OCI-LY3 (cell line): ENCODE measurements around the gene FHOD3.

Experiments
- H2AFZ ChIP-seq: fragments of 200-600, 300-600 bp; shearing (Covaris generic); 2 replicates; pipeline ENCODE4 v1.6.0; 2014; ENCODE audit warnings: antibody characterized with exemption, low read depth, low read length
- H3K27ac ChIP-seq: fragments of 200-600, 300-600 bp; sonication (generic); 2 replicates; pipeline ENCODE4 v1.5.1; 2014; ENCODE audit warnings: mild to moderate bottlenecking, low read length, moderate library complexity, mixed read lengths
- H3K27me3 ChIP-seq: fragments of 200-600, 300-600 bp; sonication (generic); 2 replicates; pipeline ENCODE4 v1.6.1; 2014; ENCODE audit warnings: low read depth, low read length, mixed read lengths
- H3K36me3 ChIP-seq: fragments of 200-600, 300-600 bp; sonication (generic); replicated peaks from 2 replicates; pipeline ENCODE3; 2014; ENCODE audit warnings: low read depth, low read length, mixed read lengths
- H3K4me1 ChIP-seq: fragments of 300-600, 200-600 bp; sonication (generic); 2 replicates; pipeline ENCODE4 v1.6.1; 2014; ENCODE audit warnings: low read length, mixed read lengths
- H3K4me2 ChIP-seq: fragments of 200-600, 300-600 bp; sonication (generic); 2 replicates; pipeline ENCODE4 v1.6.1; 2014; ENCODE audit warnings: low read length, mixed read lengths
- H3K4me3 ChIP-seq: fragments of 300-600, 200-600 bp; sonication (generic); 2 replicates; pipeline ENCODE4 v1.5.1; 2014; ENCODE audit warnings: antibody characterized with exemption, mild to moderate bottlenecking, low read length, moderate library complexity
- H3K79me2 ChIP-seq: fragments of 300-600, 200-600 bp; shearing (Covaris generic); 2 replicates; pipeline ENCODE4 v1.6.1; 2014; ENCODE audit warnings: mild to moderate bottlenecking, low read length, mixed read lengths
- H3K9ac ChIP-seq: fragments of 300-600, 200-600 bp; shearing (Covaris generic); 2 replicates; pipeline ENCODE4 v1.6.0; 2014; ENCODE audit warnings: mild to moderate bottlenecking, low read length, moderate library complexity
- H3K9me3 ChIP-seq: fragments of 200-600, 300-600 bp; shearing (Covaris generic); 2 replicates; pipeline ENCODE4 v1.6.1; 2014; ENCODE audit warnings: low read length, mixed read lengths; ENCODE audit not compliant: insufficient read depth
- H4K20me1 ChIP-seq: fragments of 200-600, 300-600 bp; sonication (generic); 2 replicates; pipeline ENCODE4 v1.6.1; 2016; ENCODE audit warnings: low read length, mixed read lengths; ENCODE audit not compliant: insufficient read depth
- EZH2phosphoT487 ChIP-seq: fragments of 200-600 bp; shearing (Covaris generic); IDR thresholded peaks from 2 replicates; pipeline ENCODE4 v1.6.1; 2018; ENCODE audit warnings: antibody characterized with exemption, mixed run types, low read depth
- TF ChIP-seq, protein P1 (sequence below): fragments of 200-600, 300-600 bp; sonication (generic); IDR thresholded peaks from 2 replicates; pipeline ENCODE4 v1.5.1; 2014; ENCODE audit warnings: antibody characterized with exemption, low read length, low read depth

FHOD3 gene

DNA sequence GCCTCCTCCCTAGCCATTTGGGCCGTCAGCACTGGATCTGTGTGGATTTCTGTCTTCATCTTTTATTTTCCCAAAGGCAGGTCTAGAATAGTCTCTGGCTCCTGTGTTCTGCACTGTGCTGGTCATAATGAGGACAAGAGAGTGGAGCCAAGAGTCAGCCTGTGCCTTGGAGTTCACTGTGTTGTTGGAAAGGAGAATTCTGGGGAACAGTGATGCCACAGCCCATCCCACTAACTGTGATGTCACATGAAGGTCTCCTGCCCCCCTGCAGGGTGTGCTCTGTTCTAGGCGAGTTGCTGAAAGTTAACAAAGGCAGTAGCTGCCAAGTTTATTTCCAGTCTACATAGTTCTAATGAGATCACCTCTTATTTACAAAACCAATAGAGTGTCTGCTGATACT lies 282.8 kb downstream of the FHOD3 start:
- no peak overlapping the region for H3K4me3 ChIP-seq
- H2AFZ ChIP-seq, result no peak overlapping the region
- no peak overlapping the region for H3K4me2 ChIP-seq
- H3K4me1 ChIP-seq, result peaks cover 10% of the 10 kb centered on the region
- no peaks in the 10 kb centered on the region for H3K79me2 ChIP-seq
- TF ChIP-seq EZH2phosphoT487, result no peak
- TF ChIP-seq, protein P1, sequence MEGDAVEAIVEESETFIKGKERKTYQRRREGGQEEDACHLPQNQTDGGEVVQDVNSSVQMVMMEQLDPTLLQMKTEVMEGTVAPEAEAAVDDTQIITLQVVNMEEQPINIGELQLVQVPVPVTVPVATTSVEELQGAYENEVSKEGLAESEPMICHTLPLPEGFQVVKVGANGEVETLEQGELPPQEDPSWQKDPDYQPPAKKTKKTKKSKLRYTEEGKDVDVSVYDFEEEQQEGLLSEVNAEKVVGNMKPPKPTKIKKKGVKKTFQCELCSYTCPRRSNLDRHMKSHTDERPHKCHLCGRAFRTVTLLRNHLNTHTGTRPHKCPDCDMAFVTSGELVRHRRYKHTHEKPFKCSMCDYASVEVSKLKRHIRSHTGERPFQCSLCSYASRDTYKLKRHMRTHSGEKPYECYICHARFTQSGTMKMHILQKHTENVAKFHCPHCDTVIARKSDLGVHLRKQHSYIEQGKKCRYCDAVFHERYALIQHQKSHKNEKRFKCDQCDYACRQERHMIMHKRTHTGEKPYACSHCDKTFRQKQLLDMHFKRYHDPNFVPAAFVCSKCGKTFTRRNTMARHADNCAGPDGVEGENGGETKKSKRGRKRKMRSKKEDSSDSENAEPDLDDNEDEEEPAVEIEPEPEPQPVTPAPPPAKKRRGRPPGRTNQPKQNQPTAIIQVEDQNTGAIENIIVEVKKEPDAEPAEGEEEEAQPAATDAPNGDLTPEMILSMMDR, result no peak
- no peak overlapping the region for H3K27ac ChIP-seq
- H3K9ac ChIP-seq, result no peak overlapping the region
- no peaks in the 10 kb centered on the region for H3K27me3 ChIP-seq
- no peaks in the 10 kb centered on the region for H3K36me3 ChIP-seq
- H3K9me3 ChIP-seq, result no peaks in the 10 kb centered on the region
- no peaks in the 10 kb centered on the region for H4K20me1 ChIP-seq

DNA sequence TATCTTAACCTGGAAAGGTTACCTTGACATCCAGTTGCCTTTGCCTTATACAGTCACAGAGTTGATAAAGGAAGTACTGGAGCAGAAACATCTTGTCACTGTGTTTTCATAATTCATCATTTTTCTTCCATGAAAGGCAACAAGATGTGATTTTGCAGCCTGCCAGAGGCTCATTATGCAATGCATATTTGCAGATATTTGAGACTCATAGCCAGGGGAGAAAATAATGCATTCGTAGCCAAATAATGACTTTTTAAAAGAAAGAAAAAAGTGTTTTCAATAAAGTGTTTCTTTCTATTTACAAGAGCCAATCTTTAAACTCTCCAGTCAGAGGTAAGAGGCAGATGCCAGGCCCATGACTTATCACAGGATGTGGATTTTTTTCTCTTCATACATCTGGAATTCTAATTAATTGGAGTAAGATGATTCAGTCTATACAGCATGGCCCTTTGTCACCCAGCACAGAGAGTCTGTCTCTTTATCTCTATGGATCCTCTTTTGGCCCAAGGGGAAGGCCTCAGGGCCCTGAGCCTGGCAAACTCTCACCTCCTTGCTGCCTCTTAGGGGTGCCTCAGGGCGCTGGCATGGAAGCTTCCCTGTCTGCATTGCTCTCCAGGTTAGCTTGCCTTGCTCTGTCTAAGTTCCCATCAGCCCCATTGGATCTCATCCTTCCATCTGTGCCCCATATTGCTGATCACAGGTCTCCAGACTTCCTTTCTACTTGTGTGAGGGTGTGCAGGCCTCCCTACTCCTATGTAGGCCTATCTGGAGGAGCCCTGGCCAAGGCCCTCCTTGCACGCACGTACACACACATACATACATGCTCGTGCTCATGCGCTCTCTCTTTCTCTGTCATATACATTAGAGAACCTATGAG lies 283.6 kb downstream of the FHOD3 start:
- H2AFZ ChIP-seq, result no peak overlapping the region
- H3K36me3 ChIP-seq, result no peaks in the 10 kb centered on the region
- H3K27ac ChIP-seq, result no peak overlapping the region
- H3K9ac ChIP-seq, result no peak overlapping the region
- H3K4me1 ChIP-seq, result peaks cover 10% of the 10 kb centered on the region
- no peaks in the 10 kb centered on the region for H4K20me1 ChIP-seq
- H3K4me3 ChIP-seq, result no peak overlapping the region
- no peaks in the 10 kb centered on the region for H3K79me2 ChIP-seq
- TF ChIP-seq, protein P1, result no peak
- TF ChIP-seq EZH2phosphoT487, result no peak
- no peak overlapping the region for H3K4me2 ChIP-seq
- no peaks in the 10 kb centered on the region for H3K9me3 ChIP-seq
- no peaks in the 10 kb centered on the region for H3K27me3 ChIP-seq

DNA sequence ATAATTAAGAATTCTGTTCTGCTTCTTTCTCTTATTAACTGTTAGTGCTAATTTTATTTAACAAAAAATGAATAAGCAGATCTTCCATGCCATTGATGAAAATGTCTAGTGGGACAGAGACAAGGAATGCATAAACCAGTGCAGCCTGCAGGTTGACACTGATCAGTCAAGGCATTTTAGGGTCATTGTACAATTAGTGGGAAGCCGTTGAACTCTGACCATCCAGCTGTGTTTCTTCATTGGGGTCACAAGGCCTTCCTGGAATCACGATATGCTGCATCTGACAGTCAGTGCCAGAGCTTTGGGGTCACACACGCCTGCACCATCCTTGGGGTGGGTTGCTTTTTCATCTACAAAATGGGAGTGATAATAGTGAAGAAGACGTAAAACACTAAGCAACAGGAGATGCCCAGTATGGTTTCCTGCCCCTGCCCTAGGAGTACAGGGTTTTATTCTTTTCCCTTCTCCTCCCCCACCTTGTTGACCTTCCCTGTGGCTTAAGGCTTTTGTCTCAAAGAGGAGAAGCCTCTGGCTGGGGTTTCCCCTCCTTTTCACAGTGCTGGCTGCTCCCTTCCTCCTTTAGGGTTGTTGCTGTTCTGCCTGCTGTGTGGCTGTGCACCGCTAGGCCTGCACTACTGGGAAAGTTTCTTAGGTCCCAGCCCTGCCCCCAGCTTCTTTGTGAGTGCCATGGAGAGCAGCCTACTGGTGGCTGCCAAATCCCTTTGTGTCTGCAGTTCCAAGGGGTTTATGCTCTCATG lies 285.7 kb downstream of the FHOD3 start:
- Histone ChIP-seq H3K4me3 (no peak overlapping the region), H3K4me1 (peaks cover 10% of the 10 kb centered on the region), H3K4me2 (no peak overlapping the region), H2AFZ (no peak overlapping the region), H4K20me1 (no peaks in the 10 kb centered on the region), H3K9ac (no peak overlapping the region), H3K27me3 (no peaks in the 10 kb centered on the region), H3K27ac (no peak overlapping the region), H3K79me2 (no peaks in the 10 kb centered on the region), H3K36me3 (no peaks in the 10 kb centered on the region), H3K9me3 (no peaks in the 10 kb centered on the region)
- no peak for TF ChIP-seq EZH2phosphoT487
- TF ChIP-seq, protein P1, result no peak

DNA sequence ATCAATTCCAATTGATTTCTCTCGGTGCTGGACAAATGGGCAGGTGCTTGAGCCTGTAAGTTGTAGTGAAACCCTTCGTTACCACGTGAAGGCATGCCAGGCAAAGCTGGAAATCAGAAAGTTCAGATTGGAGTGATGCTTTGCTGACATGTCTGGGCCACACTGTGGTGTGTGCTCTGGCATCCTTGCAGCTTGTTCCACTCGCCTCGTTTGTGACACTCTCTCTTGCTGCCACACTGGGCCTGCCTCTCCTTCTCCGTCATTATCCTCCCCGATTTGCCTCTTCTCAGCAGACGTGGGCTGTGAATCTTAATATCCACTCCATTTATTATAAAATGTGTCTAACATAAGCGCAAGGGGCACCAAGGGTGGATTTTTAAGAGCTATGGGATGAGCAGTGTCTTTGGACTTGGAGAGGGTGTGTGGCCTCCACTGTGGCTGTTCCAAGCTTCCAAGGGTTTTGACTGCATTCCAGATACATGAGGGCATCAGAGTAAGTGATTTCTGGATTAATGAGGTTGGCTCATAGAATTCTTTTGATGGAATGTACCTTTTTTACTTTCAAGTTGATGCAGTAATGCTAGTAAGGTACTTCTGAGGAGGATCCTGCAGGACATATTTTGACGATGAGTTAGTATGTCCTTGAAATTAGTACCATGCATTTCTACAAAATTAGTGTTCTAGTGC lies 292.5 kb downstream of the FHOD3 start:
- no peak overlapping the region for H3K4me3 ChIP-seq
- H3K79me2 ChIP-seq, result no peaks in the 10 kb centered on the region
- no peaks in the 10 kb centered on the region for H4K20me1 ChIP-seq
- H3K9ac ChIP-seq, result no peak overlapping the region
- no peaks in the 10 kb centered on the region for H3K9me3 ChIP-seq
- TF ChIP-seq EZH2phosphoT487, result no peak
- TF ChIP-seq, protein P1, result no peak
- H3K27ac ChIP-seq, result no peak overlapping the region
- H3K4me1 ChIP-seq, result no peaks in the 10 kb centered on the region
- no peaks in the 10 kb centered on the region for H3K36me3 ChIP-seq
- H3K4me2 ChIP-seq, result no peak overlapping the region
- no peak overlapping the region for H2AFZ ChIP-seq
- H3K27me3 ChIP-seq, result no peaks in the 10 kb centered on the region
